CD4-positive, alpha-beta memory T cell (primary cell): ENCODE measurements around the gene ULBP2. TPM values are rescaled to one million over a fixed set of nuclear protein-coding genes. Genes with fewer than 3 reads are reported as not detected.
"Not testable (repeated sequence)": the region's sequence is repeated elsewhere in the genome, so short reads cannot be mapped to it uniquely, and the experiment has no call there.

Source experiments
- CTCF ChIA-PET: fragments of 350-600 bp; sonication (Branson Sonifier 250); formaldehyde crosslinking; loops from one replicate; lab custom pipeline; 2021; ENCODE audit warnings: inconsistent platforms; ENCODE audit not compliant: partially characterized antibody; lab: Charles Lee
- POLR2A ChIA-PET: fragments of 350-600 bp; sonication (Branson Sonifier 250); formaldehyde crosslinking; loops from one replicate; lab custom pipeline; 2021; ENCODE audit not compliant: partially characterized antibody; lab: Charles Lee
- DNase-seq, 5 donors: peaks; one replicate each; pipeline versions ENCODE4 v3.0.0 to v3.0.0-alpha.2; 2020 to 2022; ENCODE audit warnings: mixed read lengths in 1 of 5
- H3K27ac ChIP-seq: one replicate; pipeline ENCODE4 v1.7.0; 2013; ENCODE audit warnings: low read depth, low read length
- H3K27me3 ChIP-seq: 2 replicates; pipeline ENCODE4 v1.7.0; 2013; ENCODE audit warnings: mild to moderate bottlenecking, low read length, moderate library complexity; ENCODE audit not compliant: insufficient read depth
- H3K36me3 ChIP-seq: 2 replicates; pipeline ENCODE4 v1.7.0; 2013; ENCODE audit warnings: mild to moderate bottlenecking, low read length, moderate library complexity; ENCODE audit not compliant: insufficient read depth
- H3K4me1 ChIP-seq: 2 replicates; pipeline ENCODE4 v1.7.0; 2013; ENCODE audit warnings: mild to moderate bottlenecking, low read length, moderate library complexity; ENCODE audit not compliant: insufficient read depth
- H3K4me3 ChIP-seq, 2 donors: one replicate each; pipeline ENCODE4 v1.7.0; 2013; ENCODE audit warnings: low read length in 2 of 2, mild to moderate bottlenecking in 1 of 2
- H3K9me3 ChIP-seq, 2 donors: one replicate each; pipeline ENCODE4 v1.7.0; 2013; ENCODE audit warnings: low read length in 2 of 2, control low read depth in 1 of 2; ENCODE audit not compliant: control insufficient read depth in 1 of 2
- H3K27ac Mint-ChIP-seq, 7 donors: one replicate each; pipeline ENCODE4 v1.8.0; 2020 to 2021; ENCODE audit warnings: mixed read lengths in 7 of 7, mild to moderate bottlenecking in 6 of 7, inconsistent platforms in 3 of 7, moderate library complexity in 3 of 7
- H3K27me3 Mint-ChIP-seq, 2 donors: one replicate each; pipeline ENCODE4 v1.8.0; 2020 to 2021; ENCODE audit warnings: mixed read lengths in 2 of 2
- H3K36me3 Mint-ChIP-seq, 2 donors: one replicate each; pipeline ENCODE4 v1.8.0; 2020 to 2021; ENCODE audit warnings: mixed read lengths in 2 of 2, inconsistent platforms in 1 of 2, mild to moderate bottlenecking in 1 of 2
- H3K4me1 Mint-ChIP-seq, 4 donors: one replicate each; pipeline ENCODE4 v1.8.0; 2020 to 2021; ENCODE audit warnings: mixed read lengths in 4 of 4, mild to moderate bottlenecking in 1 of 4
- H3K4me3 Mint-ChIP-seq, 8 donors: one replicate each; pipeline ENCODE4 v1.8.0; 2020 to 2021; ENCODE audit warnings: mixed read lengths in 8 of 8, mild to moderate bottlenecking in 7 of 8, moderate library complexity in 6 of 8, inconsistent platforms in 3 of 8
- H3K9me3 Mint-ChIP-seq, 8 donors: one replicate each; pipeline ENCODE4 v1.8.0; 2020 to 2021; ENCODE audit warnings: mixed read lengths in 8 of 8, mild to moderate bottlenecking in 5 of 8, inconsistent platforms in 3 of 8, moderate library complexity in 1 of 8
- intact Hi-C: fragments of 100-400 bp; cut with micrococcal nuclease; formaldehyde crosslinking; loops from one replicate; pipeline ENCODE4 v1.15.1; 2023
- polyA plus RNA-seq, 2 donors: library from polyadenylated mRNA; unstranded; fragments of 300-500 nt; fragmentation: Illumina TruSeq; gene quantifications; one replicate each; pipeline ENCODE4 v1.2.3, GENCODE V29; 2021
- total RNA-seq, 2 experiments: library from RNA; stranded (reverse); gene quantifications; one replicate each; pipeline ENCODE4 v1.2.3, GENCODE V29; 2021

Gene ULBP2
- total and polyA plus RNA-seq, 4 experiments from 2014 or later = 0.28 to 1.1 TPM; not detected in 2

GRCh38 chr6:149942461-149942829 lies 631 bp downstream of the ULBP2 start:
- DNase-seq = no peak
- ChIA-PET POLR2A (no interaction called here), CTCF (no interaction called here)
- peaks cover 0 to 5% of the 10 kb centered on the region in 2 donors for H3K36me3 Mint-ChIP-seq
- no peaks in the 10 kb centered on the region for H3K9me3 Mint-ChIP-seq
- peak overlapping the region; percentile 32 to 93 (median 85) for H3K27ac Mint-ChIP-seq
- peak overlapping the region; percentile 93 to 96 (median 95) for H3K4me3 Mint-ChIP-seq
- Histone ChIP-seq H3K4me3 (peak overlapping the region; percentile 57 to 76), H3K9me3 (no peaks in the 10 kb centered on the region), H3K27me3 (peaks cover 28% of the 10 kb centered on the region), H3K27ac (peak overlapping the region; percentile 18), H3K36me3 (no peaks in the 10 kb centered on the region), H3K4me1 (peaks cover 25% of the 10 kb centered on the region)
- H3K4me1 Mint-ChIP-seq = peaks cover 13 to 44% (median 29%) of the 10 kb centered on the region in 4 donors
- peaks cover 31 to 32% of the 10 kb centered on the region in 2 donors for H3K27me3 Mint-ChIP-seq
- intact Hi-C loops = no loop called here

- POLR2A ChIA-PET, CTCF ChIA-PET: not testable (repeated sequence)
- H3K27me3 Mint-ChIP-seq = peaks cover 30 to 33% of the 10 kb centered on the region in 2 donors
These were observed 1.5 kb downstream of the ULBP2 start for GRCh38 chr6:149943321-149943720.

GRCh38 chr6:149945276-149945675 lies 3.5 kb downstream of the ULBP2 start:
- DNase-seq, H3K36me3 Mint-ChIP-seq, H3K27me3 ChIP-seq, H3K4me1 ChIP-seq, POLR2A ChIA-PET, H3K27ac ChIP-seq, H3K4me3 Mint-ChIP-seq, CTCF ChIA-PET, H3K9me3 Mint-ChIP-seq, H3K4me3 ChIP-seq, H3K27ac Mint-ChIP-seq, intact Hi-C loops, H3K9me3 ChIP-seq, H3K36me3 ChIP-seq: not testable (repeated sequence)
- Mint-ChIP-seq H3K4me1 (peaks cover 6 to 20% (median 15%) of the 10 kb centered on the region in 4 donors), H3K27me3 (peaks cover 24 to 25% of the 10 kb centered on the region in 2 donors)

More at GRCh38 chr6:149943321-149943720, 1.5 kb downstream of the ULBP2 start:
- H3K36me3 ChIP-seq, H3K9me3 Mint-ChIP-seq, H3K36me3 Mint-ChIP-seq, H3K4me3 ChIP-seq, H3K9me3 ChIP-seq, intact Hi-C loops, H3K27ac ChIP-seq, DNase-seq: not testable (repeated sequence)
- peaks cover 22% of the 10 kb centered on the region for H3K4me1 ChIP-seq
- Mint-ChIP-seq H3K4me3 (peak overlapping the region; percentile 13 to 96 (median 82)), H3K4me1 (peaks cover 13 to 35% (median 27%) of the 10 kb centered on the region in 4 donors), H3K27ac (peak overlapping the region in 5 of 7 donors; percentile 18 to 93 (median 47))
- H3K27me3 ChIP-seq = peaks cover 23% of the 10 kb centered on the region

GRCh38 chr6:149946631-149947030 lies 4.8 kb downstream of the ULBP2 start:
- H3K27me3 Mint-ChIP-seq = peaks cover 28 to 34% of the 10 kb centered on the region in 2 donors
- DNase-seq, CTCF ChIA-PET, H3K27me3 ChIP-seq, H3K4me1 Mint-ChIP-seq, H3K36me3 ChIP-seq, H3K4me3 ChIP-seq, H3K27ac Mint-ChIP-seq, H3K4me3 Mint-ChIP-seq, H3K27ac ChIP-seq, POLR2A ChIA-PET, H3K9me3 Mint-ChIP-seq, H3K4me1 ChIP-seq, H3K9me3 ChIP-seq, intact Hi-C loops, H3K36me3 Mint-ChIP-seq: not testable (repeated sequence)

- peaks cover 12% of the 10 kb centered on the region for H3K27me3 ChIP-seq
- CTCF ChIA-PET, intact Hi-C loops, H3K9me3 Mint-ChIP-seq, H3K27ac Mint-ChIP-seq, POLR2A ChIA-PET, H3K27ac ChIP-seq, H3K36me3 ChIP-seq, H3K4me1 ChIP-seq, H3K4me3 Mint-ChIP-seq, H3K4me1 Mint-ChIP-seq, H3K36me3 Mint-ChIP-seq, H3K4me3 ChIP-seq, H3K9me3 ChIP-seq, DNase-seq: not testable (repeated sequence)
- peaks cover 35 to 41% of the 10 kb centered on the region in 2 donors for H3K27me3 Mint-ChIP-seq
These were observed 5.7 kb downstream of the ULBP2 start for GRCh38 chr6:149947533-149947932.

- H3K4me1 Mint-ChIP-seq = no peaks in the 10 kb centered on the region
- Histone ChIP-seq H3K9me3 (no peaks in the 10 kb centered on the region), H3K27me3 (peaks cover 14% of the 10 kb centered on the region), H3K4me3 (no peak overlapping the region), H3K4me1 (no peaks in the 10 kb centered on the region), H3K36me3 (no peaks in the 10 kb centered on the region), H3K27ac (no peak overlapping the region)
- H3K27ac Mint-ChIP-seq = no peak overlapping the region
- intact Hi-C loops = no loop called here
- no peak for DNase-seq
- H3K27me3 Mint-ChIP-seq = peaks cover 39 to 46% of the 10 kb centered on the region in 2 donors
- ChIA-PET CTCF (no interaction called here), POLR2A (no interaction called here)
- no peak overlapping the region for H3K4me3 Mint-ChIP-seq
- no peaks in the 10 kb centered on the region for H3K9me3 Mint-ChIP-seq
- no peaks in the 10 kb centered on the region for H3K36me3 Mint-ChIP-seq
These were observed 6.2 kb downstream of the ULBP2 start for GRCh38 chr6:149948011-149948410.

- H3K27ac ChIP-seq = no peak overlapping the region
- H3K36me3 Mint-ChIP-seq = no peaks in the 10 kb centered on the region
- no peak overlapping the region for H3K4me3 Mint-ChIP-seq
- H3K4me3 ChIP-seq = no peak overlapping the region
- H3K4me1 ChIP-seq = peaks cover 2% of the 10 kb centered on the region
- peaks cover 20% of the 10 kb centered on the region for H3K27me3 ChIP-seq
- ChIA-PET POLR2A (no interaction called here), CTCF (no interaction called here)
- H3K9me3 Mint-ChIP-seq = no peaks in the 10 kb centered on the region
- peaks cover 0 to 6% (median under 1%) of the 10 kb centered on the region in 4 donors for H3K4me1 Mint-ChIP-seq
- no peak overlapping the region for H3K27ac Mint-ChIP-seq
- peaks cover 45 to 52% of the 10 kb centered on the region in 2 donors for H3K27me3 Mint-ChIP-seq
- no peak for DNase-seq
- H3K36me3 ChIP-seq = no peaks in the 10 kb centered on the region
- no peaks in the 10 kb centered on the region for H3K9me3 ChIP-seq
- intact Hi-C loops = no loop called here
These were observed 6.8 kb downstream of the ULBP2 start for GRCh38 chr6:149948616-149949015.
